ENCODE data around the gene OR2H1.

GRCh38 chr6:29465279-29465678, 8.3 kb downstream of the OR2H1 start:
- TF ChIP-seq CTCF (conservative IDR thresholded peaks at IDR 0.05), result no peak
- no peak for TF ChIP-seq ZFX (IDR thresholded peaks at IDR 0.05)

Data from C4-2B (cell line).